MCF 10A (cell line): ENCODE results near the gene SCAANT1. TPM values are rescaled to one million over a fixed set of nuclear protein-coding genes. Genes with fewer than 3 reads are reported as not detected.
A peak's percentile ranks its signal among the peaks of the same experiment; 100 is the strongest.

Experiments
- BruUV-seq: library from RNA; stranded (reverse); fragments of 400-500 nt; replicated peaks from 2 replicates; lab custom pipeline; 2021; lab: Mats Ljungman, UMichigan
- CTCF ChIA-PET: fragments of 300-600 bp; sonication (Branson Sonifier 250); formaldehyde crosslinking; extraction: SDS; loops from one replicate; lab custom pipeline; 2021; ENCODE audit warnings: antibody characterized with exemption, inconsistent platforms; lab: Yijun Ruan, JAX
- POLR2A ChIA-PET: fragments of 300-600, 350-650 bp; sonication (Branson Sonifier 250); formaldehyde crosslinking; extraction: SDS; loops from one replicate; lab custom pipeline; 2020; ENCODE audit warnings: antibody characterized with exemption, inconsistent platforms; lab: Yijun Ruan, JAX
- DNase-seq: peaks from one replicate; pipeline ENCODE4 v3.0.0-alpha.2; 2018; ENCODE audit not compliant: unreplicated experiment
- H3K27ac Mint-ChIP-seq: one replicate; pipeline ENCODE4 v1.8.0; 2022; ENCODE audit warnings: mild to moderate bottlenecking, low read depth, mixed read lengths; ENCODE audit not compliant: unreplicated experiment
- H3K27me3 Mint-ChIP-seq: one replicate; pipeline ENCODE4 v1.8.0; 2022; ENCODE audit warnings: mixed read lengths; ENCODE audit not compliant: insufficient read depth, unreplicated experiment
- H3K36me3 Mint-ChIP-seq: one replicate; pipeline ENCODE4 v1.8.0; 2022; ENCODE audit warnings: mild to moderate bottlenecking, moderate library complexity, mixed read lengths; ENCODE audit not compliant: insufficient read depth, unreplicated experiment
- H3K4me1 Mint-ChIP-seq: one replicate; pipeline ENCODE4 v1.8.0; 2022; ENCODE audit warnings: mixed read lengths; ENCODE audit not compliant: insufficient read depth, unreplicated experiment
- H3K4me3 Mint-ChIP-seq: one replicate; pipeline ENCODE4 v1.8.0; 2022; ENCODE audit warnings: mild to moderate bottlenecking, moderate library complexity, mixed read lengths; ENCODE audit not compliant: unreplicated experiment
- H3K9me3 Mint-ChIP-seq: one replicate; pipeline ENCODE4 v1.8.0; 2022; ENCODE audit warnings: mixed read lengths; ENCODE audit not compliant: unreplicated experiment
- intact Hi-C: fragments of 100-400 bp; cut with micrococcal nuclease; formaldehyde crosslinking; loops from 2 replicates; pipeline ENCODE4 v1.14.1; 2022
- total RNA-seq: library from RNA; stranded (reverse); gene quantifications from 2 replicates; pipeline ENCODE4 v1.2.3, GENCODE V29; 2022
- TF ChIP-seq, protein P1 (sequence below): fragments of 200-600 bp; IDR thresholded peaks from one replicate; pipeline ENCODE4 v1.8.0; 2022; ENCODE audit warnings: antibody characterized with exemption, mild to moderate bottlenecking; ENCODE audit not compliant: unreplicated experiment

SCAANT1 gene
- total RNA-seq, 1 experiment from 2014 or later, result not detected

DNA sequence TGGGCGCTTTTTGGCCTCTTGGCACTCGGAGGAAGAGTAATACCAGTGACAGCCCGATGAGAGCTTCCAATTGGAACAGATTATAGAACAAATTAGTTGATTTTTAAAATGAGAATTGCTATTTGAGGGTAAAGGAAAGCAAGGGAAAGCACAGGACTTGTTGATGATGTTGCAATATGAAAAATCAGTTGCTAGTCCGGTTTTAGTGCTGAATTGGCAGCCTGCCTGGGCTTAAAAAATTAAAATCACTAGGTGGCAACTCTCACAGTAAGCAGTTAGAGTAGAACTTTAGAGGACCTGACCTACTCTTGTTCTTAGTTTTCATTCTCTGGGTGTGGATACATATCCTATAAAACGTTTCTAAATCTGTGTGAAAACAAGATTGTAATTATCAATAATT lies 2.1 kb upstream of the SCAANT1 start:
- peak overlapping the region; percentile 91 for H3K27ac Mint-ChIP-seq
- TF ChIP-seq, protein P1, sequence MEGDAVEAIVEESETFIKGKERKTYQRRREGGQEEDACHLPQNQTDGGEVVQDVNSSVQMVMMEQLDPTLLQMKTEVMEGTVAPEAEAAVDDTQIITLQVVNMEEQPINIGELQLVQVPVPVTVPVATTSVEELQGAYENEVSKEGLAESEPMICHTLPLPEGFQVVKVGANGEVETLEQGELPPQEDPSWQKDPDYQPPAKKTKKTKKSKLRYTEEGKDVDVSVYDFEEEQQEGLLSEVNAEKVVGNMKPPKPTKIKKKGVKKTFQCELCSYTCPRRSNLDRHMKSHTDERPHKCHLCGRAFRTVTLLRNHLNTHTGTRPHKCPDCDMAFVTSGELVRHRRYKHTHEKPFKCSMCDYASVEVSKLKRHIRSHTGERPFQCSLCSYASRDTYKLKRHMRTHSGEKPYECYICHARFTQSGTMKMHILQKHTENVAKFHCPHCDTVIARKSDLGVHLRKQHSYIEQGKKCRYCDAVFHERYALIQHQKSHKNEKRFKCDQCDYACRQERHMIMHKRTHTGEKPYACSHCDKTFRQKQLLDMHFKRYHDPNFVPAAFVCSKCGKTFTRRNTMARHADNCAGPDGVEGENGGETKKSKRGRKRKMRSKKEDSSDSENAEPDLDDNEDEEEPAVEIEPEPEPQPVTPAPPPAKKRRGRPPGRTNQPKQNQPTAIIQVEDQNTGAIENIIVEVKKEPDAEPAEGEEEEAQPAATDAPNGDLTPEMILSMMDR, result no peak
- H3K4me1 Mint-ChIP-seq, result peaks cover 12% of the 10 kb centered on the region
- intact Hi-C loops, result loop anchor here (1.0 to 5.0 kb wide), 3 partner anchors 48 to 567 kb away; no protein-coding TSS in a partner anchor
- BruUV-seq, result no TSS peak
- CTCF ChIA-PET, result interaction anchor here (0.6 to 1.3 kb wide), 3 partner anchors 77 to 564 kb away, joined by 3 to 6 read pairs (median 4); no protein-coding TSS in a partner anchor
- H3K27me3 Mint-ChIP-seq, result no peaks in the 10 kb centered on the region
- H3K9me3 Mint-ChIP-seq, result no peaks in the 10 kb centered on the region
- peak overlapping the region; percentile 77 for H3K4me3 Mint-ChIP-seq
- DNase-seq, result peak; percentile 56
- peaks cover 34% of the 10 kb centered on the region for H3K36me3 Mint-ChIP-seq
- POLR2A ChIA-PET, result interaction anchor here (0.7 to 2.2 kb wide), 7 partner anchors 18 to 69 kb away, joined by 3 to 19 read pairs (median 6); partner anchors contain the start of genes ATXN7 and THOC7

DNA sequence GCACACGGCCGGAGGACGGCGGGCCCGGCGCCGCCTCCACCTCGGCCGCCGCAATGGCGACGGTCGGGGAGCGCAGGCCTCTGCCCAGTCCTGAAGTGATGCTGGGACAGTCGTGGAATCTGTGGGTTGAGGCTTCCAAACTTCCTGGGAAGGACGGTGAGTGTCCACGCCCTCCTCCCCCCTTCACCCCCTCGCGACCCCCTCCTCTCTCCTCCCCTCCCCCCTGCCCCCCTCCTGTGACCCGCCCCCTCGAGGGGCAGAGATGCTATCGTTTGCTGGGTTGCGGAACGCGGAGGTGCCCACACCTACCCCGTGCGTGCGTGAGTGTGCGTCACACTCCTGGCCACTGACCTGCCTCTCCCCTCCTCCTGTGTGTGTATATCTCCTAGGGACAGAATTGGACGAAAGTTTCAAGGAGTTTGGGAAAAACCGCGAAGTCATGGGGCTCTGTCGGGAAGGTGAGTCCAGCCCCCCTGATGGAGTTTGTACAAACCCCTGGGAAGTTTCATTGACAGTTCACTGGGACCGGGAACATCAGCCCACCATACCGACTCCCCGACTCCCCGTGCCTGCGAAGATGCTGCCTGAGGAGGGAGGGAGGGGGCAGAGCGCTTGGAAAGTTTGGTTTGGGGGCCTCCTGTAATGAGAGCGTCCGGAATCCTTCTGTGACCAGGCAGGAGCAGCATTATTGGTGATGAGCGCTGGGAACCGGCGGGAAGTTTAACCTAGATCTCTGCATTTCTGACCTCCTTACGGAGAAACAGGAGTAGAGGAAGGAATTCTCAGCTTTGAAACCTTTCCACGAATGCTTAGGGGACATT lies 795 bp upstream of the SCAANT1 start:
- TF ChIP-seq, protein P1, result no peak
- Mint-ChIP-seq H3K4me1 (peaks cover 3% of the 10 kb centered on the region), H3K9me3 (no peaks in the 10 kb centered on the region), H3K27ac (peak overlapping the region; percentile 91), H3K4me3 (peak overlapping the region; percentile 77), H3K36me3 (peaks cover 38% of the 10 kb centered on the region), H3K27me3 (no peaks in the 10 kb centered on the region)
- intact Hi-C loops, result loop anchor here (1.0 to 5.0 kb wide), 4 partner anchors 49 to 566 kb away; no protein-coding TSS in a partner anchor
- DNase-seq, result peak; percentile 46
- ChIA-PET CTCF (interaction anchor here (0.7 to 1.0 kb wide), 2 partner anchors 28 to 81 kb away, joined by 3 to 5 read pairs; no protein-coding TSS in a partner anchor), POLR2A (interaction anchor here (0.6 to 2.2 kb wide), 13 partner anchors 13 to 81 kb away, joined by 3 to 19 read pairs (median 6); partner anchors contain the start of genes ATXN7 and THOC7)
- BruUV-seq, result no TSS peak

- DNase-seq, result no peak
- ChIA-PET POLR2A (interaction anchor here (0.6 to 1.8 kb wide), 15 partner anchors 9 to 1306 kb away, joined by 3 to 19 read pairs (median 4); partner anchors contain the start of genes ATXN7, PSMD6 and THOC7), CTCF (no interaction called here)
- intact Hi-C loops, result loop anchor here (5.0 kb wide), 2 partner anchors 51 to 564 kb away; no protein-coding TSS in a partner anchor
- no TSS peak for BruUV-seq
- TF ChIP-seq, protein P1, result no peak
- no peaks in the 10 kb centered on the region for H3K4me1 Mint-ChIP-seq
- peak overlapping the region; percentile 91 for H3K27ac Mint-ChIP-seq
- H3K36me3 Mint-ChIP-seq, result peaks cover 30% of the 10 kb centered on the region
- no peaks in the 10 kb centered on the region for H3K9me3 Mint-ChIP-seq
- peak overlapping the region; percentile 77 for H3K4me3 Mint-ChIP-seq
- H3K27me3 Mint-ChIP-seq, result no peaks in the 10 kb centered on the region
Observed at GRCh38 chr3:63911509-63911872, 692 bp downstream of the SCAANT1 start.

DNA sequence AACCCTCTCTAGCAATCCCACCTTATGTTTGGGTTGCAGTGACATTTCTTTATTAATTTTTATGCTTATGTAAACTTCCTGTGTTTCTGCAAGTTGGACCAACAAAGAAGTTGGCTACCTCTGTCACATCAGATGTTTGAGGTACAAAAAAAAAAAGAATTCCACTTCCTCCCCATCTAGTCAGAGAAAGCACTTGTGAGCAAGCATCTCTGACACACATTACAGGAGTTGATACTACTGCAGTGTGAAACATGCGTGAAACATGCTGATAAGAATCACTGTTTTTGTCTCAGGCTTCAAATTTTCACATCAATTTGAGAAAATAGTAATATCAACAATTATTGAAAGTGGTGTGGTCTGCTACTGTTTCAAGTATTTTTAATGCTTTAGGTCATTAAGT lies 1.3 kb downstream of the SCAANT1 start:
- Mint-ChIP-seq H3K4me3 (peak overlapping the region; percentile 77), H3K27me3 (no peaks in the 10 kb centered on the region), H3K27ac (peak overlapping the region; percentile 91), H3K9me3 (no peaks in the 10 kb centered on the region), H3K36me3 (peaks cover 24% of the 10 kb centered on the region), H3K4me1 (no peaks in the 10 kb centered on the region)
- no peak for DNase-seq
- intact Hi-C loops, result loop anchor here (5.0 kb wide), 2 partner anchors 51 to 564 kb away; no protein-coding TSS in a partner anchor
- BruUV-seq, result no TSS peak
- ChIA-PET POLR2A (interaction anchor here (0.9 to 1.8 kb wide), 8 partner anchors 8 to 1306 kb away, joined by 3 to 19 read pairs (median 4); partner anchors contain the start of gene PSMD6), CTCF (no interaction called here)
- TF ChIP-seq, protein P1, result no peak
